GM18511 (cell line): ENCODE data around the gene HSPB7.
"Not testable (repeated sequence)": the region's sequence is repeated elsewhere in the genome, so short reads cannot be mapped to it uniquely, and the experiment has no call there.

ENCODE experiments used
- ATAC-seq: cut with Tn5 transposase; IDR thresholded peaks from one replicate; pipeline ENCODE4 v1.9.1; 2021; ENCODE audit warnings: mild to moderate bottlenecking, moderate library complexity; ENCODE audit not compliant: unreplicated experiment

Gene HSPB7

DNA sequence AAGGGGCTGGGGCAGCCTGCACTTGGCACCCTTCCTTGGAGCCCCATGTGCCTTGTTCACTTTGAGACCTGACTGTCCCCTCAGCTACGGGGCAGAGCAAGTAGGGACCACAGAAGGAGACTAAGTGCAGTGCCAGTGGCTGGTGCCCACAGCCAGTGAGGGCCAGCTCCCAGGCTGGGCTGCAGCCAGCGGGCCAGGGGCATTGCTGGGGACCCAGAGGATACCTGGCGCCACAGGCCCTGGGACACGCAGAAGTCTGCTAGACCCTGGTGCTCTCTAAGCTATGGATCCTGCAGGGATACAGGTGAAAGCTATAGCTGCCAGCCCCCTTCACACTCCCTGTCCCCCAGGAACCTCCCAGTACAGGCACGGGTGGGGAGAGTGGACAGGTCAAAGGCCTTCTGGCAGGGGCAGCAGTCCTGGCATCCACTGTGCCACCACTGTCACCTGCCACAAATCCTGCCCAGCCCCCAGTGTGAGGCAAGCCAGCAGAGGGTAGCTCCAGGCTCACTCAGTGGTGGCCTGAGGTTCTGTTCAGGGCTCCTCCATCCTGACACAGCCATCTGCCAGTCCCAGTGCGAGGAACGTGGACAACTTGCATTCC is 5.3 kb upstream of the HSPB7 start:
- no peak for ATAC-seq

DNA sequence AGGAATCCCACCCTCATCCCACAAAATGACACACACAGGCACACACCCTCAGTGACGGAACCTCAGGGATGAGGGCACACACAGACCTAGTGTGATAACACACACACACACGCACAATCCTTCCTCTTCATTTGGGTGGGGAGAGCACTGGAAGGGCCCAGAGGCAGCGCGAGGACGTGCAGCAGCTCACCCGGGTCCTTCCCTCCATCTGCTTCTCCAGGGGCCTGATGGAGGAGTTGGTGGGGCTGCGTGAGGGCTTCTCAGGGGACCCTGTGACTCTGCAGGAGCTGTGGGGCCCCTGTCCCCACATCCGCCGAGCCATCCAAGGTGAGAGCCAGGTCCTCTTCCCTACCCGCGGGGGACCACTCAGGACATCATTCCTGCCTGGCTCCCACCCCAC is 4.5 kb upstream of the HSPB7 start:
- ATAC-seq = no peak

DNA sequence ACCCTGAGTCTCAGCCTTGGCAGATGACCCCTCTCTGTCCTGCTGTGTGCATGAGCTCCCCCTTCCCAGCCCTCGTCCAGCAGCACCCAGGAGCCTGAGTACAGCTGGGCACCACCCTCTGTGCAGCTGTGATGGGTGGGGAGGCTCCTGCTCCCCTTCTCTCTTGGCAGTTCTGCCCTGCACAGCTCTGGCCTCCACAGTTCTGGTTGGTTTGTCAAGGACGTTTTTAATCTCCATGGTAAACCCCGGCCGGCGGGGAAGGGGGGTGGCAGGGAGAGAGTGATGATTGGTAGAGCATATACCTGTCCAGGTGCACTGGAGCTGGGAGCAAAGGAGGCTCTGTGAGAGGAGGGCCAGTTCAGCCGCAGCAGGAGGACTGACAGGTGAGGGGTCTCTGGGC is 3.8 kb upstream of the HSPB7 start, which contains the start of gene CLCNKA:
TSS of gene CLCNKA (plus strand) at position 356 of the 400 bp plus-strand sequence. CDS start 584 bp downstream, outside the sequence.
- no peak for ATAC-seq

DNA sequence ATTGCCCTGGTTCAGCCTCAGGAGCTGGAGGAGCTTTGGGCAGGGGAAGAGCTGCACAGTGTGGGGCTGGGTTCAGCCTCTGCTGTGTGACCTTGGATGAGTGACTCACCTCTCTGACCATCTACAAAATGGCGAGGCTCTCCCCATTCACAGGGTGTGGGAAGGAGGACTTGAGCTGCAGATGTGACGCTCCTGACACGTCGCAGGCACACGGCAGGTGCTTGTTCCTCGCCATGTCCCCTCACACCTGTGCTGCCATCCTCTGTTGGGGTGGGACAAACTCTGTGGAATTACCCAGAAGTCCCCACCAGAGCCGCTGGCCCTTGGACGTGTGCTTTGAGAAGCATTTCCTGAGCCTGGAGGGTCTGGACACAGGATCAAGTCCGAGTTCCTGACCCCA is 3.0 kb upstream of the HSPB7 start:
- ATAC-seq = not testable (repeated sequence)

DNA sequence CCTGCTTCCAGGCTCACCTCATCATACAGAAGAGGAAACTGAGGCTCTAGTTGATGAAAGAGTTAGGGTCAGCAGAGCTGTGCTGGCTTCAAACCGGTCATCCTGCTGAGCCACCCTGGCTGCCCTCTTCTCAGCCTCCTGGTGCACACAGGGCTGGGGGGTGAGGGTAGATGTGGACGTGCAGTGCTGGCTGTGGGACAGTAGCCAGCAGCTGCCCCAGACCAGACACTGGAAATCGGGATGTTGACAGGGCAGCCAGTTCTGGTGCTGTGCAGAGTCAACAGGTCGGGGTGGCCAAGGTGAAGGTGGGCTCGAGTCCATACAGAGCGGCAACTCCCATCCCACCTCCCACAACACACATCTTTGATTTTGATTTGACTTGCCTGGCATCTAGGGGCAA is 2.5 kb upstream of the HSPB7 start:
- ATAC-seq = no peak

DNA sequence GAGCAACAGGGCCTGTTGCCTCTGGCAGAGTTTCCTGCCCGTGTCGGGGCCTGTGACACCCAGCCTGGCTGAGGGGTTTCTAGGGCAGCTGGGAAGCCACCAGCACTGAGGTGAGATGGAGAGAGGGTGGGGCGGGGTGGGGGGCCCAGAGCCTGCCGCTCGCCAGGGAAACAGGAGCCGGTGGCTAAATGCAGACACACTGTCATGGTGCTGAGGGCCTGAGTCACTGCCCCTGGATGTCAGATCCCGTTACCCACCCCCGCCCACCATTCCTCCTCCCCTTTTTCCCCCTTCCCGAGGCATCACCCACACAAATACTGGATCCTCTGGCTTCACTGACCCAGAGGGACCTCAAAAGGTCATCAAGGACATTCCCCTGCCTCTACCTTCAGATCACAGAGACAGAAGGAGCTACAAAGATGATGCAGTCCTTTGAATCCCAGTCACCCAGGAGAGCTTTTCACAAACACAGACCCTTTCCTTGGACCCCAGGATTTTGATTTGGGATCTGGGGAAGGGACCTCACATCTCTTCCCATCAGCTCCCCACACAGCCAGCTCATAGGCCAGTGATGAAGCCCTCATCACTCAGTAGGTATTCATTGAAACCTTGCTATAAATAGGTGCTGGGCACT is 1.9 kb upstream of the HSPB7 start:
- ATAC-seq = no peak

DNA sequence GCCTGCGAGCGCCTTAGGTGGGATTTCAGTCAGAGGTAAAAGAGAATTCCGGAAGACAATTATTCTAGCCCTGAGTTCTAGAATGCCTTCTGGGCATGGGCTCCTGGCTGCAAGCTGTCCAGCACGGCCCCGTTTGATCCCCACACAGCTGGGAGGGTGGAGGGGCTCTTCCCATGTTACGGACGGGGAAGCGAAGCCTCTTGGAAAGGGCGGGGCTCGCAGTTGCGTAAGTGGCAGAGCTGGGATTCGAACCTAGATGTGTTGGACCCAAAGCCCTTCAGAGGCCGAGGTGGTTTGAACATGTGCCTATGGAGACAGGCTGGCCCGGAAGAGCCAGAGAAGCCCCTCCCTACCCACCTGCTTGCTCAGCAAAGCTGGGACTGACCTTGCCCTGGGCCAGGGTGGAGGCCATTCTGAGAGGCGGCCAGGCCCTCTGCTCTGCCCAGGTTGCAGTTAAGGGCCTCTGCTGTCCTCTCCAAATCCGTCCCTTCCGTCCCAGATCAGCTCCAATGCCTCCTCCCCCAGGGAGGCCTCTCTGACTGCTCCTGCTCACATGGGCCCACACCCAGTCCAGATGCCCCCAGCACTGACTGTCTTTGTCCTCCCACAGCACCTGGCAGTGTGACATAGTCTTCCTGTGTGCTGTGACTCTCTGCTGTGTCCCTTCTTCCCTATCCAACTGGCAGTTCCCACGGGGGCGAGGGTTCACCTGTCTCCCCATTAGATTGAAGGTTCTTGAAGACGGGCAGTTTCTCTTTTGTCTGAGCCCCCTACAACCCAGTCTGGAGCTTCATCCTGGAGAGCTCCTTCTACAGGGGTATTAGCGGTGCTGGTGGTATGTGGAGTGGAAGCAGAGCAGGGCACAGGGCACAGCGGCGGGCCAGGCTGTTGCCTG is 1.2 kb upstream of the HSPB7 start:
- ATAC-seq = no peak

DNA sequence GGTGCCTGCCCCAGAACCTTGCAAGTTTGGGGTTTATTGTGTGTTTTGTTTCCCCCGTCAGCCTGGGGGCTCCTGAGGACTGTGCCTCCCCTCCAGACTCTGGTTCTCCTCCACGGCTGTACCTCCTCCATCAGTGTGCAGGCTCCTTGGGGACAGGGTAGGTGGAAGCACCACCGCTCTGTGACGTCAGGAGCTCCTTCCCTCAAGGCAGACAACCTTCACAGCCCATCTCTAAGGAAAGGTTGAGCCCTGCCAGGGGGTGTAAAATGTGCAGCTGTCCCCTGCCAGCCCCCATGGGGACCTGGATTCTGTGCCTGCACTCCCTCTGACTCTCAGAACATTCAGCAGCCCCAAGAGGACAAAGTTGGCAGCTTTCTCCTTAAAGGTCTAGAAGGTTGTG is 465 bp upstream of the HSPB7 start:
- no peak for ATAC-seq

DNA sequence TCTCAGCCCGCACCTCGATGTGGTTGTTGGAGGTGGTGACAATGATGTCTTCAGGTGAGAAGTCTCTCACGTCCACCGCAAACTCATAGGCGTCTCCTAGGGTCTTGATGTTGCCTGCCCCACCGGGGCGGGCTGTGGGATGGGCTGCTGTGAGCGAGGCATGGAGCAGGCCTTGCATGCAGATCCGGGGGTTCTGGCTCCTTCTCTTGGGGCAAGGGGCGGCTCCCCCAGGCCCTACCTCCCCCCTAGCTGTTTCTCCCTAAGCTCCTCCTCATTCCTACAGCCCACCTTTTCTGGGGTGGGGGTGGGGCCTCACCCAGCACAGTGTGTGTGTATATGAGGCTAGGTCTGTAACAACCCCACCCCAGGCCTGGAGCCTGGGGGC is 775 bp downstream of the HSPB7 start:
- ATAC-seq = no peak

DNA sequence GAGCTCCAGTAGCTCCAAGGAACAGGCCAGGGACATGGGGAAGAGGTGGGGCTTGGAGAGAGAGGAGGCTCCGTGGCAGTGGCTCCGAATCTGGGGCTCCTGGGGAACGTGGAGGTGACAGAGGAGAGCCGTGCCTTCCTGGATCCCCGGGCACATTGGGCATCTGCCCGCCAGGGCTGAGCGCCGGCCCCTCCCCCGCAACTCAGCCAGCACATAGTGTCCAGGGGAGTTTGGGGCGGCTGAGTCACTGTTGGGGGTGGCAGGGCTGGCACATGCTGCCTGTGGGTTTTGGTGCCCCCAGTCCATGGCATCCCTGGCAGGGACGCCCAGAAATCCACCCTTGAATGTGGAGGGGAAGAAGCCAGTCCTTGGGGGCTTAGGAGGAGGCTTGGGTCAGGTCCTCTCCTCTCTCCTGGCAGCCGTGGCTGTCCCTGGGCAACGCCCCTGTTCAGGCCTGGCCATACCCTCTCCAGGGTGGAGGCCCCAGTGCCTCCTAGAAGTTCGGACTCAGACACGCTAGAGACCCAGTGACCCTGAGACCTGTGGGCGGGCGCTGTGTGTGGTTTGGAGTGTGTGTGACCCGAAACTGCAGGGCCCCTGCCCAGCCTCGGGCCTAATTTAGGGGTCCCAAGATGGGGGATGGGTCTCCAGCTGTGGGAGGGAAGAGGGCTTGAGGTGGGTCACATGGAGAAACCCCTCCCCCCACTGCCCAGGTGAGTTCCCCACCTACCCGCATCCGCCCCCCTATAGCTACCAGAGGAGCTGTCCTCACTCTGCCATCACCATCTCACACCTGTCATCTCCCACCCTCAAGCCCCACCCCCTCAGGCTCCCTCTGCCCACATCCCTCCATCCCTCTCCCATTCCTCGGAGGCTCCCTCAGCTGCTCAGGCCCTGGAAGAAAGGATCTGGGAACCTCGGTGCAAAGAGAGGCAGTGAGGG is 1.6 kb downstream of the HSPB7 start:
- no peak for ATAC-seq

DNA sequence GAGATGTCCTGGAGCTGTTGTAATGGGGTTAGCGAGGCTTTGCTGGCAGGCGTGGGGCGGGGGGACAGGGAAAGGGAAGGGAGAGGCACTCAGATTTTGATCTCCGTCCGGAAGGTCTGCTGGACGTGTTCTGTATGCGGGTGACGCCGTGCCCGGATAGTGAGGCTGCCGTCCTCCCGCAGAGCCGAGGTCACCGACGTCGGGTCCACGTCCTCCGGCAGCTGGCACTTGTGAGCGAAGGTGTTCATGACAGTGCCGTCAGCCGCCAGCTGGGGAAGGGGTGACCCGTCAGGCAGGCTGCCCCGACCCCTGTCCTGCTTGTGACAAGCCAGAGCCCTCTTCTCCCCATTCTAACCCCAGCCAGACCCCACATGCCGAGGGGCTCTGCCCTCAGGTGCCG is 2.4 kb downstream of the HSPB7 start:
- ATAC-seq = no peak

DNA sequence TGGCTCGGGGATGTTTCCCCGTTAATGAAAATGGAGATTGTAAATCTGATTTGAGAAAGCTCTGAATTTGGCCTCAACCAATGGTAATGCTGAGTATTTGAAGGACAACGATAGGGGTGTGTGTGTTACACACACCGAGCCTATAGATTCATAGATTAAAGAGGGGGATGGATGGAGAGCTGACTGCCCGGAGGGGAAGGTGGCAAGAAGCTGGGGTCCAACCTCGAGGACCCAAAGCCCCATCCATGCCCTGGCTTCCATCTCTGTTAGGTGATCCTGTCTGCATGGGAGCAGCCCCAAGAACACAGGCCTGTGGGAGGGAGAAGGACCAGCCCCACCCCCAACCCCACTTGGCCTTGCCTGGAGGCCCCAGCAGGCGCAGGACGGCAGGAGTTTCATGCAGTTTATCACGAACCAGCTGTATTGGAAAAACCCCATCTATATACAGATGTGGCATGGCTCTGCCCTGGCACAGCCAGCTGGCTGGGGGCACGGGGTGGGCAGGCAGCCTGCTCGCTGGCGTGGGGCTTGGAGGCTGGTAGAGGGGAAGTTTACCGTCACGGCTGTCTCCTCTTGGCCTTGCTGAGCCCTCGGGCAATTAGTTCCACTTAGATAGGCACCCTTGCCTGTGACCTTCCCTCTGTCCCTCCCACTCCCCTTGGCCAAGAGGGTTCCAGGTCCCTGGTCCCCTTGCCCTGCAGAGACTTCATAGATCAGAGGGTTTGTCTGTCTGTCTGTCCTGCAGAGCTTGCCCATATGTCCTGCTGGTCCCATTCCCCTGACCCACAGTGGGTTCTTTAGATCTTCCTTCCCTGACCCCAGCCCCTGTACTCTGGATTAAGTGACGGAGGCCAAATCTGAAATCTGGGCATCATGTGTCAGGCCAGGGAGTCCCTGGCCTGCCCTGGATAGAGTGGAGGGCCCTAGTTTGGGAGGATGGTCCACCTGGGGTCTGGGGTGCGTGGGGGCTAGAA is 3.0 kb downstream of the HSPB7 start:
- no peak for ATAC-seq

DNA sequence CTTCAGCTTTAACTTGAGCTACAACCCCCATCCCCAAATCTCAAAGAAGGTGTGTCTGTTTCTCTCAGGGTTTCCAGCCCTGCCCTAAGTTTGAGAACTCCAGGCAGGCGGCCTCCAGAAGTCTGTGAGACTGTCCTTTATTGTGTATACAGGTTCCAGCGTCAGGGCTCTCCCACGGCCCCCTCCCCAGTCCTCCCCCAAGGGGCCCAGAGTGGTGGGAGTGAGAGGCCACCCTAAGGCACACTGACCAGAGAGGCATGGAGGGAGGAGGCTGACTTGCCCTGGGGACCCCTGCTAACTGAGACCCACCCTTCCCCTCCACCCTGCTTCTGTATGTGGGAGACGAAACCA is 4.0 kb downstream of the HSPB7 start:
- ATAC-seq = no peak

DNA sequence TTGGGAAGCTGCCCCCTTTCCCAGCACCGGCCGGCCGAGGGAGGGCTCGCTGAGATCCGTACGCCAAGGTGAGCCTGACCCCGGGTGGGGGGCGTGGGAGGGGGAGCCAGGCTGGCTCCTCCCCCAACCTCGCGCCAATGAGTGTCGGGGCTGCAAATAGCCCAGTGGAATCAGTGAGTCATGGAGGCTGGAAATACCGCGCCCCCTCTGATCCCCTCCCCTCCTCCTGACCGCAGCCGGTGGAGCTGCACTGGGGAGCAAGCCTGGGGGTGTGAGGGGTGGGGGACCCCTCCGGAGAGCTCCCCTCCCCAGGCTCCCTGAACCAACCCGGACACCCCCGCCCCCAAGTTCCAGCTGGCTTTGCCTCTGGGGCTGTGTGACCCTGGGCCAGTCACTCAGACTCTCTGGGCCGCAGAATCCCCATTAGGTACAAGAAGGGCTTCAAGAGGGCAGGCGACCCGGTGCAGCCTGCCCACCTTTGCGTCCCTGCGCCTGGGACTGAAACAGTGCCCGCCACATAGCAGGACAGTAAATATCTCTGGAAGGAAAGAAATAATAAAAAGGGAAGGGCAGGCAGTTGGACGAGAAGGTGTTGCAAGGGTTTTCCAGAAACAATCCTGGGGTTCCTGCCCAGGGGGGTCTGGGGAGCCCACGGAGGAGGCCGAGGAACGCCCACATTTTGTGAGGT is 4.5 kb downstream of the HSPB7 start:
- ATAC-seq = peak; percentile 53

DNA sequence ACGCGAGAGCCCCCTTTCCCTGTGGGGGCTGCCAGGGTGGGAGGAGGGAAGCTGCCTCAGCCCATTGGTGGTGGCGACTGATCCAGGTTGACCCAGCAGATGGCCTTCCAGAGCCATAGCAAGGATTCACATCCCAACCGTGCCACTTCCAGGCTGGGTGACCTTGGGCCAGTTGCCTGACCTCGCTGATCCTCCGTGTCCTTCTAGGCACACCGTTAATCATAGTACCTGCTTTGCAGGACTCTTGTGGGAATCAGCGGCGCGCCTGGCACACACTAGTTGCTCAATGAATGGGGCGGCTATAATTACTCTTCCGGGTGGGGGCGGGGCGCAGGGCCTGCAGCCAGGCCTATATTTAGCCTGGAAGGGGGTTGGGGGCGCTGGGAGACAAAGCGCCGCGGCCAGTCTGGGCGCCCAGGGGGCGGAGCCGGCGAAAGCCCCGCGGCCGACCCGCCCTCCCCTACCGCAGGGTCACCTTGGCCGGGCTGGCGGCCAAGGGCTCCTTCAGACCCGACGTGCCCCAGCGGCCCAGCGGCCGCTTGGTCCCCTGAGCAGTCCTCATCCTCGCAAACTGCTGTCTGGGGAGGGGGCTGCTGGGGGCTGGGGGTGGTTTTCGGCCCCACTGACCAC is 5.1 kb downstream of the HSPB7 start:
- ATAC-seq = peak; percentile 37

DNA sequence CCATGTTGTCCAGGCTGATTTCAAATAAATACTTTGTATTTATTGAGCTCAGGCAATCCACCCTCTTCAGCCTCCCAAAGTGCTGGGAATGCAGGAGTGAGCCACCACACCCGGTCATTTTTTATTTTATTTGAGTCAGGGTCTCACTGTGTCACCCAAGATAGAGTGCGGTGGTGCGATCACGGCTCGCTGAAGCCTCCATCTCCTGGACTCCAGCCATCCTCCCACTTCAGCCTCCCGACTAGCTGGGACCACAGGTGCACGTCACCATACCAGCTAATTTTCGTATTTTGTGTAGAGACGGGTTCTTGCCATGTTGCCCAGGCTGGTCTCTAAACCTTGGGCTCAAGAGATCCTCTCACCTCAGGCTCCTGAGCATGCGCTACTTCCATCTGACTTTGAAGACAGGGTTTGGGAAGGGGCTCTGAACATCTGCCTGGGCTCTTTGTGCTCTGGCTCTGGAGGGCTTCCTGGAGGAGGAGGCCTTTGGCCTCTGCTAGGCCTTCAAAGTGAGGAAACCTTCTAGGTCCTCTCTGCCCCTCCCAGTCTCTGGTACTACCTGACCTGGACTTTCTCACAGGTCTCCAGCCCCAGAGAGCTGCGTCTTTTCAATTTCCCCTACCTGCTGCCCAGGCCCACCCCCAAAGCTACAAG is 5.8 kb downstream of the HSPB7 start:
- no peak for ATAC-seq

DNA sequence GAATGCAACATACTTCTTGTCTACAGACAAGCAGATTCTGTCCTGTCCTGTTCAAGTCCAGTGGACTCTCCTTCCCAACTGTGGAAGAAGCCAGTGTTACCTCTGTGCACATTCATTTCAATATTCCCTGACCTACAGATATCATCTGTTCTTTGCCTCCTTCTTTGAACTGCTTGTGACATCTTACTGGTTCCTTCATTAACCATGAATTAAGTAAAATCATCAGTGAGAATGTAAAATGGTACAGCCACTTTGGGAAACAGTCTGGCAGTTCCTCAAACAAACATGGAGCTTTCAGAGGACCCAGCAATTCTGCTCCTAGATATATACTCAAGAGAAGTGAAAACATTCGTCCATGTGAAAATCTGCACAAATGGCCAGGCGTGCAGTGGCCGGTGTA is 7.0 kb downstream of the HSPB7 start:
- no peak for ATAC-seq

DNA sequence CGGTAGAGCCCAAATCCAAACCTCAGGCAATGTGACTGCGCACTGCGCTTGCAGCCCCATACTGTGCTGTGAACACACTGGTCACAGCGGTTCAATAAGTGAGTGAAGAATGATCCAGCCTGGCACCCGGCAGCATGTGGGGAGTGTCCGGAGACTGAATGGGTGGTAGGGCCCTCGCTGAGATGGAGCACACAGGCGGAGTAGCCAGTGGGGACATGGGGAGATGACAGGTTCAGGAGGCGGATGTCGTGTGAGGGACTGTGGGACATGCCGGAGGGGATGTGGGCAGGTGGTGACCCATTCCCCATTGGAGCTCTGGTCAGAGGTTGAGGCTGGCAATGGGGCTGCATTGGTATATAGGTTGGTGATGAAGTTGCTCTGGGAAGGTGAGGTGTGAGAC is 8.2 kb downstream of the HSPB7 start:
- ATAC-seq = no peak
